Activated CD4-positive, CD25-positive, alpha-beta regulatory T cell treated with anti-CD3 and anti-CD28 coated beads, Interleukin-2, amount 50 U/mL, for 72 hours (primary cell): ENCODE results near the gene TMEM63C.
A peak's percentile ranks its signal among the peaks of the same experiment; 100 is the strongest.

Experiments
- DNase-seq: peaks from one replicate; pipeline ENCODE4 v3.0.0; 2021

The TMEM63C gene

DNA sequence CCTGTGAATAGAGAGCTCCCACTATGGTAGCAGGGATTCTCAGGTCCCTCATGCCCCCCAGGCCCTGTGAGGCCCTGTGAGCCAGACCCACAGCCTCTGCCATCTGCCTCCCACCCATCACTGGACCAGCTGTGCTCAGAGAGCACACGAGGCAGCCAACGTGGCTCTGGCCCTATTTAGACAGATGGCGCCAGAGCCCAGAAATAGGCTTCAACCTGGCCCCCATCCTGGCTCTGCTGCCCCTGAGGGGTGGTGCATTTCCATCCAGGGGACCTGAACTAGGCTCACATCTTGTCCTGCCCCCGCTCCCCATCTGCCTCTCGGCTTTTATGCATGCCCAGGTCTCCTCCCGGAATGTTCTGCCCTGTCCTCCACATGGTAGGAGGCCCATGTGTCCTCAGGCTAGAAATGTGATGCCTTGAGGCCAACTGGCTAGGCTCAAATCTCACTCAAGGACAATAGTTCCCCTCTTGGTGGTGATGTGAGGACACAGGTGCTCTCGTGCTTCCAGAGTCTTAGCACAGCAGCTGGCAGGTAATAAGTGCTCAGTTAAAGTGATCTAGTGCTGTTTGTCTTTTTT is 18.9 kb downstream of the TMEM63C start:
- no peak for DNase-seq

- DNase-seq = no peak
Observed at GRCh38 chr14:77201696-77202095, 20.1 kb downstream of the TMEM63C start.

GRCh38 chr14:77203611-77204458 is 22.2 kb downstream of the TMEM63C start:
- no peak for DNase-seq

DNA sequence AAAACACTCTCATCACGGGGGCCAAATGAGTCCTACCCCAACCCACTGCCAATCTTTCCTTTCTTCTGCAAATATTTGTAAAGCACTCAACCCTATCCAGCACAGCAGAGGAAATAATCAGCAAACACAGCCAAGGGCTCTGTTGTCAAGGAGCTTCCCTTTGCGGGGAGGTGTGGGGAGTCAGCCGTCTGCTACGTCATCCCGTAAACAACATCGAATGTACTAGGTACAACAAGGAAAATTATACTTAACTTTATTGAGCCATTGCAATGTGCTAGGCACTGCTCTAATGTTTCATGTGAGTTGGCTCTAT is 22.8 kb downstream of the TMEM63C start:
- DNase-seq = no peak

GRCh38 chr14:77204907-77205306 is 23.3 kb downstream of the TMEM63C start:
- DNase-seq = no peak

DNA sequence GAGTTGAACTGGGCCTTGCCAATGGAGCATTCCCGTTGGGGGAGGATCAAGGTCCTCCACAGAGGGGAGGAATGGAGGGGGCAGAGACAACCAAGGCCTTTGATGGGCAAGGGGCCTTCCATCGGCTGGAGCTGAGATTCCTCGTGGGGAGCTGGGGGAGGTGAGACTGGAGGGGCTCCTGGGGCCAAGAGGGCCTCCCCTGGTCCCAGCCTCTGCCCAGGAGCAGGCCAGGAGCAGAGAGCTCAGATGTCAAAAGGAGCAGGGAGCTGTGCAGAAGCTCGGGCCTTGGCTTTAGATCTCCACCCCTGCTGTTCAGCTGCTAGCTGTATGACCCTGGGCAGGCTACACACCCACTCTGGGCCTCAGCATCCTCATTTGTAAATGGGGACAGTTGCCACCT is 24.0 kb downstream of the TMEM63C start:
- no peak for DNase-seq

DNA sequence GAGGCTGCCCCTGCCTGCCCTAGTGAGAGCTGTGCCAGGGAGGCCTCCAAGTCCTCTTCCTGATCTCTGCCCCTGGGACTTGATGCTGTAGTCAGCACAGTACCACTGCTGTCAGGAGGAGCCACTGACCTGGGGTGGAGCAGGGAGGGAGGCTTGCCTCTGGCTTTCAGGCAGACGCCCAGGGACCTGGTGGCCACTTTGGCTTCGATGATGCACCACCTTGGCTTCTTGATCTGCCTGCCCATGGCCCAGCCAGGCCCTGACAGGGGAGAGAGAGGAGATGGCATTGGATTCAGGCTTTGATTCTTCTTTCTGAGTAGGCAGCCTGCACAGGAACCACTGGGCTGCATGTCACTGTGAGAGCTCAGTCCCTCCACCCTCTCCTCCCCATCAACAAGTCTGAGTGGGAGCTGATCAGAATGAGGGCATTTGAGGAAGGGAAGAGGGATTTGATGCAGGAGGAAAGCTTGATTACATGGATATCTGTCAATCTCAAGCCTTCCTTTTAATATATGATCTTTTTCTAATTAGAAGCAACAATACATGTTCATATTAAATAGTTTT is 24.7 kb downstream of the TMEM63C start:
- no peak for DNase-seq

GRCh38 chr14:77206877-77207389 is 25.3 kb downstream of the TMEM63C start:
- no peak for DNase-seq

DNA sequence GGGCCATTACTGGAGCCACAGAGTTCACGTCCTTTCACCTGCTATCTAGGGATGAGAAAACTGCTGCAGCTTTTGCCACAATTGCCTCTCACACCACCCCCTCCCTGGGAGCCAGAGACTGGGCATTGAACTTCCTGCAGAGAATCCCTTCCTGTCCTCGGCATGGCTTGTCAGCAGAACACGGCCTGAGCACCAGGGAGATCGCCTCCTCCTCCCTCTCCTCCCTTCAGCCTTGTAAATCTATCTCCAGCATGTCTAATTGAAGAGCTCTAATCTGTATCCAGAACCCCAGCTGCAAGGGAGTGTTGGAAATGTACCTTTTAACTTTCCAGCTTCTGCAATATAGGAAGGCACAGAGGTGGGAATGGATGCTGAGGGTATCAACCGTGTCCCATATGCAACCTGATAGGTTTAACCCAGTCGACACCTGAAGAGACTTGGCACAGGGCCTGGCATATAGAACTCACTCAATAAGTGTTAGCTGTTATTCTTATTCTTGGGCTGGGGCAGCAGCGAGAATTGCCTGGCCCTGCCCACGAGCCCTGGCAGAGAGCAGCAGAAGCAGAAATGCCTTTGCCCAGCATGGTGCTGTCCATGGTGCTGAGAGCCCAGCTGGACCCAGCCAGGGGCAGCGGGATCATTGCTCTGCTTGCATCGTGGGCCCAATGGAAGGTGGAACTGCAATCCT is 26.8 kb downstream of the TMEM63C start:
- DNase-seq = peak; percentile 47

DNA sequence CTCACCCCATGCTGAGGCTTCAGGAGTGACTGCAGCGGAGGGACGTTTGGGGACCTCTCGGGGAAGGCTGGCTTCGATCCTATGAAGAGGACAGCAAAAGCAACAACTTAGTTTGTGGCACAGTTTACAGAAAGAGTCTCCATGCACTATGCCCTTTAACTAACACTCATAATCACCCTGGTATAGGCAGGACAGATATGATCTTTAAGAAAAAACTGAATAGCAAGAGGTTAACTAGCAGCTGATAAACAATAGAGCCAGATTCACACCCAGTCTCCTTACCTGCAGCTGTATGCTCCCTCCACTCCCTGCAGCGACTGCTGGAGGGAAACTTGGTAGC is 27.4 kb downstream of the TMEM63C start:
- DNase-seq = no peak

DNA sequence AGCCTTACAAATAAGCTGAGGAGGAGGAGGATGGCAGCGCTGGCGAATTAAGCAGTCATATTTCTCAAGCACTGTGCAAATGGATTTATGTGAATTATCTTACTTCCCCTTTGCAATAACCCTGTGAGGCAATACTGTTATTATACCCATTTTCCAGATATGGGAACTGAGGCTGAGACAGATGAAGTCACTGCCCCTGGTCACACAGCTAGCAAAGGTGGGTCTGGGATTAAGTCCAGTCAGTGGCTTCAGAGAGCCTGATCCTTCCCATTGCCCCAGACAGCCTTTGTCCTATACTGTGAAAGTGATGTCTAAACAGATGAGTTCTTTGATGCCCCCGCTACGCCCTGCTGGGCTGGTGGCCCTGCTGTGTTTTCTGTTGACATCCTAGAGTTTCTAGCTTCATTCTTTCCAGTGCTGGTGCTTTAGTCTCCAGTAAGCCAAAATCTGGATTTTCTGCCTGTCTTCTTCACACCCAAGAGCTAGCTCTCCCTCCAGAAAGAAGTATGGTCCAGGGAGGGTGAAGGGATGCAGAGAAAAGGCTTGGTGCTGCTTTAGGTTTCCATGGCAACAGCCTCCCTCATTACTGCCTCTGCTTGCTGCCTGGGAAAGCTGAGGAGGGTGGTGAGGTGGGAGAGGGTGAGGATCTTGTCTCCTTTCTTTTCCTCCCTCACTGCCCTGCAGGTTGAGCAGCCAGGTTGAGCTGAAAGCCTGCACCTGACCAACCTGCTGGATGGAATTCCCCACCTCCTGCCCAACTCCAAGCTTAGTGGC is 30.7 kb downstream of the TMEM63C start:
- no peak for DNase-seq

GRCh38 chr14:77212943-77213678 is 31.5 kb downstream of the TMEM63C start:
- peak; percentile 35 for DNase-seq

DNA sequence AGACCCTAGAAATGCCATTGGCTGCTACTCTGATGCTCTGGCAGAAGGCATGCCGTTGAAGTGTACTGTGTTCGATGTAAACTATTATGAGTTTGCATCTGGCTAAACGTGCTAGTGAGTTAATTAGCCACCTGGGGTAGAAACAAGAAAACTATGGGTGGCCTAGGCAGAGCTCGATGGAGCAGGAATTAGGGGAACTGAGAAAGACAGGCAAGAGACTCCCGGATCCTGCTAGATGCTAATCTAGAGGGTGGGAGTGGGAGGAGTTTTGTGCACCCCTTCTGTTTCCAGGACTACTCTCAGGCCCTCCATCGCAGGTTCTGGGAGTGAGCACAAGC is 32.0 kb downstream of the TMEM63C start:
- DNase-seq = no peak

- no peak for DNase-seq
Observed at GRCh38 chr14:77214216-77214615, 32.6 kb downstream of the TMEM63C start.

DNA sequence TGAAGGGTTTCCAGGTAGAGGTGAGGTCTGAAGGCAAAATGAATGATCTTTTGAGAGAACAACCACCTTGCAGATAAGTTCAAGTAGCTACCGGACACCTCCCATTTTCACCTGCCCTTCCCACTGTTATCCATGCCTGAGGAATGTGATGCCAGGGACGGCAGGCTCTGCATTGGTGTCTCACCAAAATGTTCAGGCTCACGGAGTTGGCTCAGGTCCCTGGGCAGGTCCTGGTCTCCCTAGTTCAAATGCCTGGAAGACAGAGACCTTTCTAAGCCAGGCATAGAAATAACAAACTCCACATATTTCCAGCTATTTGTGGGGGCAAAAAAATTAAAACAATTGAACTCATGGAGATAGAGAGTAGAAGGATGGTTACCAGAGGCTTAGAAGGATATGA is 36.0 kb downstream of the TMEM63C start:
- DNase-seq = no peak

DNA sequence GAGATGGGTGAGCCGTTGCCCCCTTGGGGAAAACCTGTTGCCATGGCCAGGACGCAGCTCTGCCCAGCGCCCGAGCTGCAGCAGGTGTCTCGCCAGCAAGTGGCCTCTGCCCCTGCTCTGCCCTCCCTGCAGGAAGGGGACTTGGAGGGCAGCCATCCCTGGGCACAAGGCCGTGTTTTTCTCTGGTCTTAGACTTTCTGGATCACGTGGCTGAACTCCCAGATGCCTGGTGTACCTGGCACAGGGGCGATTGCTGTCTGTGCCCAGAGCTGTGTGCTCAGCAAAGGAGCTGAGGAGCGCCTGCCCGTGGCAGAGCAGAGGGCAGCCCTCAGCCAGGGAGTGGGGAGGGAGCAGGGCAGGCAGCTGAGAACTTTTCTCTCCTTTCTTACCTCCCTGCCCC is 38.0 kb downstream of the TMEM63C start:
- no peak for DNase-seq

DNA sequence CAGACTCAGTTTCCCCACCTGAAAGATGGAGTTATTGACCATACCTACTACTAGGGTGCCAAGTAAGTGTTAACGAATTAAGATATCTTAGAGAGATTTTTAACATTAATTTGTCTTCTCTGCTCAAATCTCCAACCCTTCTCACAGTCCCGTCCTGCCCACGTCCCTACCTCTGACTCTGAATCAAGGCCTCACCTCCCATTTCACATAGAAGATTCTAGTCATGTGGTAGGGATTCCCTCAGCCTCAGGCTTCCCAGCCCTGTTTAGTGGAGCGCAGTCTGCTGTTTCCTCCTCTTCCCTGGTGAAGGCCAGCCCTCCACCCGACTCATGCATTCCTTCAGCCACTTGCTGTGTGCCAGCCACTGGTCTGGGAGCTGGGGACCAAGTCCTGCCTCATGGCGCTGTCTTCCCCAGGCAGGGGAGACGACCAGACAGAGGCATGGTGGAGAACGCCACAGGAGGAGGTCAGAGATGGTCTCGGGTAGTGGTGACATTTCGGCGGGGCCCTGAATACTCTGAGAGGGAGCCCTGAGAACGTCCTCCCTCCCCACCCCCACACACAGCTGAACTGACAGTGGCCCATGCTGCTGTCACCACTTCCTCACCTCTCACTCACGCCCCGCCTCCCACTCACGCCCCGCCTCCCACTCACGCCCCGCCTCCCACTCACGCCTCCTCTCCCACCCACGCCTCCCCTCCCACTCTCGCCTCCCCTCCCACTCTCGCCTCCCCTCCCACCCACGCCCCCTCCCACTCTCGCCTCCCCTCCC is 38.8 kb downstream of the TMEM63C start:
- no peak for DNase-seq

GRCh38 chr14:77221241-77221871 is 39.8 kb downstream of the TMEM63C start:
- no peak for DNase-seq

DNA sequence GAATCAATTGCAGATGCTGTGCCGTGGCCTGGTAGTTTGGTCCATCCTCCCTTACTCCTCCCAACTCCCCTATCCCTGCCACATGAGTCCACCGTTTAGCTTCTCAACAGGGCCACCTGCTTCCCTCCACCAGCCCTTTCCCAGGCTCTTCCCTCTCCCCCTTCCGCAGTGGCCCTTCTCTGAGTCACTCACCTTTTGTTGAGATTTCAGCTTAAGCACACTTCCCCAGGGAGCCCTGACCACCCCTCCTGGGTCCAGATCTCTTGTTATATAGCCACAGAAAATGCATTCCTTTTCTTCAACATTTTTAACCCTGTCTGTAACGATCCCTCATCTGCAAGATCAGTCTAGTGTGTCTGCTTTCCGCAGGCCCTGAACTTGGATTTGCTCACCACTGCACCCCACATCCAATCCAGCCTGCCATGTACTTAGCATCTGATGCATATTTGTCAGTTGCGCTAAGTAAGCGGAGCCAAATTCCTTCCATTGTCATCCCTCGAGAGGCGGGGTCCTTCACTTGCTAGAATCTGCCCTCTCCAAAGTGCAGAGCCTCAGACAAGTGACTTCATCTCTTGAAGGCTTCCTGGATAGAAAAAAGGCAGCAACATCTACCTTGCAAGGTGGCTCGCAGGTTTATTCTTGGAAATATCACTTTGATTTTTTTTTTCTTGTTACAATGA is 41.1 kb downstream of the TMEM63C start:
- DNase-seq = no peak

GRCh38 chr14:77224212-77224611 is 42.6 kb downstream of the TMEM63C start:
- no peak for DNase-seq

- no peak for DNase-seq
Observed at GRCh38 chr14:77225254-77225653, 43.7 kb downstream of the TMEM63C start.
